Measurements from ENCODE around the gene MGA. TPM values are rescaled to one million over a fixed set of nuclear protein-coding genes. Genes with fewer than 3 reads are reported as not detected.
A peak's percentile ranks its signal among the peaks of the same experiment; 100 is the strongest.

MGA gene
- polyA plus RNA-seq, 2 of the 4 experiments (the other 2 are of a cell fraction): 4.5 to 13.8 TPM

DNA sequence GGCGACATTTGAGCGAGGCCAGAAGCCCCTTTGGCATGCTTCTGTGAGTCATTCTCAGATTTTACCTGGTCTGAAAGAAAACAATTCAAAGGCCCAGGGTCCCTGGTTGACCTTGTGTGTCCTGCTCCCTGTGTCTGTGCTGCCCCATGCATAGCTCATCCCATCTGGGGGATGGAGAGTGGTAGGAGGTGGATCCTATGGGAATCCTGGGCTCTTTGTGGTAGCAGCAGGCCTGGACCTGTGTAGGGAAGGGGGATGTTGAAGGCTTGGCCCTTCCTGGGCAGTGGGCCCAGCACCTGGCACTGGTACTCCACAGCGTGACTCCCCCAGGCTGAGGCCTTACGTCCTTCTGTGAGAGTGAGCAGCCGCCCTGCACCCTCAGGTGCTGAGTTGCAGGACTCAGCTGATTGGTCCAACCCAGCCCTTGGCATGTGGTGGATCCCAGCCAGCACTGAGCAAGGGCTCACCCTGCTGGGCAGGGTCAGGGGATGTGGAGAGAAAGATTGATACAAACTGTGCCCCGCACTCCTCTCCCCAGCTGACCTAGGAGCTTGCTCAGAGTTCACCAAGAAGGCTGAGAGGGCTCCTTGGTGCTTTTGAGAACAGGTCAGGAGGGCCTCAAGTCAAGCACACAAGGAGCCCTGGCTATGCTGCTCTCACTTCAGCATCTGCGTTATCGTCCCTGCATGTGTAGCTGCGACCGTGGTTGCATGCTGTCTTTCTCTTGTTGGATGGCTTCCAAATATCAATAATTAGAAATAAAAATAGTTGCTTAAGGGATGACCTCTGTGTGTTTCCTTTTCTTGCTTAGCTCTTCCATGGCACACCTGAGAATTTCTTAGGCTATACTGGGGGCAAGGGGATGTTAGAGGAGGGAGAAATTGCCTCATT is 146.3 kb downstream of the MGA start:
- WGBS (ENCODE audit: missing lambda C conversion rate): 92% methylated on average over 7 of the region's 10 CpGs
- Histone ChIP-seq H3K9me3 (no peaks in the 10 kb centered on the region), H3K4me2 (no peak overlapping the region), H3K27ac (no peak overlapping the region), H3K4me3 (no peak overlapping the region), H3K4me1 (no peaks in the 10 kb centered on the region)
- ATAC-seq: peak in 1 of 2 experiments; percentile 51; a peak in 3 of 6 replicates
- no peak for TF ChIP-seq MAFK (IDR thresholded peaks at IDR 0.05; ENCODE audit: partially characterized antibody)
- no peak for TF ChIP-seq USF2 (IDR thresholded peaks at IDR 0.05)
- no peak for TF ChIP-seq CBX8 (IDR thresholded peaks at IDR 0.05)
- no peak for TF ChIP-seq PHF8 (IDR thresholded peaks at IDR 0.05; ENCODE audit: borderline replicate concordance, low read depth)
- TF ChIP-seq FOSL2 (IDR thresholded peaks at IDR 0.05): no peak
- TF ChIP-seq FOSL2 (CRISPR knock-in tag; IDR thresholded peaks at IDR 0.05): no peak
- TF ChIP-seq RARB (CRISPR knock-in tag; IDR thresholded peaks at IDR 0.05): no peak
- no peak for TF ChIP-seq CHD4 (IDR thresholded peaks at IDR 0.05; ENCODE audit: borderline replicate concordance)
- TF ChIP-seq BHLHE40 (IDR thresholded peaks at IDR 0.05; ENCODE audit: low read depth, low read length): no peak
- TF ChIP-seq NR3C1 (IDR thresholded peaks at IDR 0.05): no peak
- TF ChIP-seq RNF2 (IDR thresholded peaks at IDR 0.05; ENCODE audit: borderline replicate concordance, low read depth): no peak
- no peak for TF ChIP-seq POLR2A (IDR thresholded peaks at IDR 0.05; ENCODE audit: low read length)
- TF ChIP-seq ZFP36 (IDR thresholded peaks at IDR 0.05; ENCODE audit: borderline replicate concordance, partially characterized antibody): no peak
- TF ChIP-seq JUNB (IDR thresholded peaks at IDR 0.05): no peak
- no peak for TF ChIP-seq MAZ (IDR thresholded peaks at IDR 0.05; ENCODE audit: borderline replicate concordance, low read depth, low read length)
- TF ChIP-seq RAD21 (conservative IDR thresholded peaks at IDR 0.05 in 1 of 2, IDR thresholded peaks at IDR 0.05 in 1 of 2): no peak
- TF ChIP-seq JUN (IDR thresholded peaks at IDR 0.05): no peak
- TF ChIP-seq NPAS2 (CRISPR knock-in tag; IDR thresholded peaks at IDR 0.05; ENCODE audit: borderline replicate concordance): no peak
- no peak for TF ChIP-seq TFCP2L1 (CRISPR knock-in tag; IDR thresholded peaks at IDR 0.05)
- TF ChIP-seq HMGXB4 (CRISPR knock-in tag; IDR thresholded peaks at IDR 0.05; ENCODE audit: borderline replicate concordance): no peak
- TF ChIP-seq KDM5A (IDR thresholded peaks at IDR 0.05): no peak
- no peak for DNase-seq (ENCODE audit: low read depth in 1 of 2, low spot score in 1 of 2)
- FAIRE-seq: no peak
- ChIA-PET POLR2A (no interaction called here), CTCF (interaction anchor here (0.7 to 2.0 kb wide), 3 partner anchors 9 to 341 kb away, joined by 3 to 6 read pairs (median 4); no protein-coding TSS in a partner anchor)

- ChIA-PET POLR2A (no interaction called here), CTCF (interaction anchor here (4.9 to 6.4 kb wide), 2 partner anchors 35 to 343 kb away, joined by 26 to 103 read pairs; partner anchors contain the start of gene MAPKBP1)
Measured at GRCh38 chr15:41809121-41809520, 148.9 kb downstream of the MGA start.

More at GRCh38 chr15:41809121-41809520, 148.9 kb downstream of the MGA start:
- H3K4me3 ChIP-seq: no peak overlapping the region
- DNase-seq (ENCODE audit: low read depth in 1 of 2, low spot score in 1 of 2) (no peak), ATAC-seq (no peak), FAIRE-seq (no peak)
- WGBS (ENCODE audit: missing lambda C conversion rate): 55% methylated on average over 2 of the region's 2 CpGs
- H3K4me2 ChIP-seq: no peak overlapping the region
- H3K4me1 ChIP-seq: no peaks in the 10 kb centered on the region
- TF ChIP-seq KDM5A (IDR thresholded peaks at IDR 0.05): no peak
- TF ChIP-seq, protein P1, sequence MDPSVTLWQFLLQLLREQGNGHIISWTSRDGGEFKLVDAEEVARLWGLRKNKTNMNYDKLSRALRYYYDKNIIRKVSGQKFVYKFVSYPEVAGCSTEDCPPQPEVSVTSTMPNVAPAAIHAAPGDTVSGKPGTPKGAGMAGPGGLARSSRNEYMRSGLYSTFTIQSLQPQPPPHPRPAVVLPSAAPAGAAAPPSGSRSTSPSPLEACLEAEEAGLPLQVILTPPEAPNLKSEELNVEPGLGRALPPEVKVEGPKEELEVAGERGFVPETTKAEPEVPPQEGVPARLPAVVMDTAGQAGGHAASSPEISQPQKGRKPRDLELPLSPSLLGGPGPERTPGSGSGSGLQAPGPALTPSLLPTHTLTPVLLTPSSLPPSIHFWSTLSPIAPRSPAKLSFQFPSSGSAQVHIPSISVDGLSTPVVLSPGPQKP (IDR thresholded peaks at IDR 0.05; ENCODE audit: low read depth, low read length): no peak
- no peak for TF ChIP-seq MYC (IDR thresholded peaks at IDR 0.05; ENCODE audit: borderline replicate concordance, low read length)
- TF ChIP-seq ESRRA (IDR thresholded peaks at IDR 0.05; ENCODE audit: borderline replicate concordance, low read length): no peak
- TF ChIP-seq PBX3 (IDR thresholded peaks at IDR 0.05): no peak
- TF ChIP-seq NFE2L2 (conservative IDR thresholded peaks at IDR 0.05; ENCODE audit: low read length): no peak
- TF ChIP-seq HEYL (CRISPR knock-in tag; IDR thresholded peaks at IDR 0.05): no peak
- TF ChIP-seq CHD4 (IDR thresholded peaks at IDR 0.05; ENCODE audit: borderline replicate concordance): no peak
- no peak for TF ChIP-seq HMGXB4 (CRISPR knock-in tag; IDR thresholded peaks at IDR 0.05; ENCODE audit: borderline replicate concordance)
- no peak for TF ChIP-seq CBX8 (IDR thresholded peaks at IDR 0.05)
- no peak for TF ChIP-seq HDAC2 (IDR thresholded peaks at IDR 0.05)
- no peak for TF ChIP-seq CHD2 (IDR thresholded peaks at IDR 0.05; ENCODE audit: low read length, partially characterized antibody)
- TF ChIP-seq SREBF2 (IDR thresholded peaks at IDR 0.05): no peak
- no peak for TF ChIP-seq ZC3H11A (IDR thresholded peaks at IDR 0.05)
- TF ChIP-seq, protein P2, sequence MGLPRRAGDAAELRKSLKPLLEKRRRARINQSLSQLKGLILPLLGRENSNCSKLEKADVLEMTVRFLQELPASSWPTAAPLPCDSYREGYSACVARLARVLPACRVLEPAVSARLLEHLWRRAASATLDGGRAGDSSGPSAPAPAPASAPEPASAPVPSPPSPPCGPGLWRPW (IDR thresholded peaks at IDR 0.05): no peak
- H3K27ac ChIP-seq: no peak overlapping the region
- H3K9me3 ChIP-seq: no peaks in the 10 kb centered on the region
